HFFc6 (cell line): Measurements from ENCODE around the gene FUT7. TPM values are rescaled to one million over a fixed set of nuclear protein-coding genes. Genes with fewer than 3 reads are reported as not detected.

ENCODE experiments used
- DNase-seq: peaks from one replicate; pipeline ENCODE4 v3.0.0-alpha.2; 2018
- H3K27ac Mint-ChIP-seq: 2 replicates; pipeline ENCODE4 v1.8.0; 2020; ENCODE audit warnings: mild to moderate bottlenecking, mixed read lengths
- H3K27me3 Mint-ChIP-seq: 2 replicates; pipeline ENCODE4 v1.8.0; 2021; ENCODE audit warnings: mild to moderate bottlenecking, moderate library complexity, mixed read lengths; ENCODE audit not compliant: insufficient read depth
- H3K36me3 Mint-ChIP-seq: 2 replicates; pipeline ENCODE4 v1.8.0; 2021; ENCODE audit warnings: low read depth, mixed read lengths
- H3K4me1 Mint-ChIP-seq: 2 replicates; pipeline ENCODE4 v1.8.0; 2020; ENCODE audit warnings: low read depth, mixed read lengths
- H3K4me3 Mint-ChIP-seq: 2 replicates; pipeline ENCODE4 v1.8.0; 2020; ENCODE audit warnings: mild to moderate bottlenecking, moderate library complexity, mixed read lengths
- H3K9me3 Mint-ChIP-seq: 2 replicates; pipeline ENCODE4 v1.8.0; 2020; ENCODE audit warnings: mild to moderate bottlenecking, mixed read lengths
- CTCF ChIP-seq: fragments of 200-600 bp; sonication (generic); IDR thresholded peaks from 2 replicates; pipeline ENCODE4 v1.5.0; 2021; ENCODE audit warnings: antibody characterized with exemption, mild to moderate bottlenecking
- total RNA-seq, 6 experiments: library from RNA; stranded (reverse); fragmentation: NEBNext Ultra II Directional; extraction: Animal tissue kit (Norgen Biotek cat#: 25700); gene quantifications; 2 replicates in 1 of 6; 3 replicates in 5 of 6; pipeline ENCODE4 v1.2.3, GENCODE V29; 2021

Gene FUT7
- total RNA-seq, 6 experiments from 2014 or later, result not detected

GRCh38 chr9:137000177-137000930 is 31.5 kb downstream of the FUT7 start:
- Mint-ChIP-seq H3K4me3 (peak overlapping the region; percentile 42; the same call in 1 of the 2 replicates), H3K27me3 (no peaks in the 10 kb centered on the region; the same call in 1 of the 2 replicates), H3K36me3 (no peaks in the 10 kb centered on the region), H3K4me1 (peaks cover 32% of the 10 kb centered on the region), H3K9me3 (no peaks in the 10 kb centered on the region; the same call in 1 of the 2 replicates), H3K27ac (peak overlapping the region; percentile 75)
- DNase-seq, result peak; percentile 63
- TF ChIP-seq CTCF, result no peak

DNA sequence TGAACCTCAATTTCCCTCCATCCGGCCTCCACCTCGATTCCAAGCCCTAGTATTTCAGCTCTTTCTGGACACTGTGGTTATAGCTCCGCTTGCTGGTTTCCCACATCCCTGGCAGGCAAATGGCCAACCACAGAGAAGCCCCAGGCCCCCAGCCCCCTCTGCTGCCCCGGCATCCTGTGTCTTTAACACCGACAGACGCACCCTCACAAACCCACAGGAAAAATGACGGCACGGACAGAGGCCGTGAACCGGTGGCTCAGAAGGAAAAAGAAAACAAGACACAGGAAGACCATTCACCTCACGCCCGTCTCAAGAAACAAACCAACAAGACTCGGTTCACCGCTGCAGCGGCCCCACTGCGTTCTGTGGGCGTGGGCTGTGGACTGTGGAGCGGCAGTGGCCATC is 34.1 kb downstream of the FUT7 start:
- no peak for TF ChIP-seq CTCF
- DNase-seq, result no peak
- Mint-ChIP-seq H3K27me3 (no peaks in the 10 kb centered on the region; the same call in 1 of the 2 replicates), H3K9me3 (no peaks in the 10 kb centered on the region), H3K4me3 (no peak overlapping the region), H3K36me3 (no peaks in the 10 kb centered on the region), H3K4me1 (peaks cover 32% of the 10 kb centered on the region), H3K27ac (no peak overlapping the region; the same call in 1 of the 2 replicates)

DNA sequence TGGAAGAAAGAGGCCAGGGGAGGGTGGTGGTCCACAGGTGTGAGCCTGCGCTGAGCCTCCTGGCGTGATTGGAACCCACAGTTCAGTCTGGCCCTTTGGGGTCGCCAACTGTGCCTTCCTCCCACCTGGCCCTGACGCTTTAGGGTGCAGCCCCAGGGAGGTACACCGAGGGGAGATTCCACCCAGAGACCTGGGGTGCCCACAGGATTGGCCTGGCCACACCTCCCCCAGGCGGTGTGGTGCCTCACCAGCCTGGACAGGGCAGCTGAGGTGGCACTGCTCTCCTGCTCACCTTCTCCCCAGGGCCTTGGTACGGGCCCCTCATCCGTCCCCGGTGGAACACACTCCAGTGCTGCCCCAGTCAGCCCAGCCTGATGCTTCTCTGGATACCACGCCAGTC is 34.5 kb downstream of the FUT7 start:
- TF ChIP-seq CTCF, result no peak
- Mint-ChIP-seq H3K4me3 (no peak overlapping the region), H3K9me3 (no peaks in the 10 kb centered on the region), H3K36me3 (no peaks in the 10 kb centered on the region), H3K4me1 (peaks cover 32% of the 10 kb centered on the region), H3K27me3 (no peaks in the 10 kb centered on the region; the same call in 1 of the 2 replicates), H3K27ac (no peak overlapping the region)
- no peak for DNase-seq

- Mint-ChIP-seq H3K36me3 (no peaks in the 10 kb centered on the region), H3K4me3 (peak within 1 kb of the TSS; percentile 46), H3K27me3 (no peaks in the 10 kb centered on the region; the same call in 1 of the 2 replicates), H3K27ac (peak within 1 kb of the TSS; percentile 36), H3K9me3 (no peaks in the 10 kb centered on the region; the same call in 1 of the 2 replicates), H3K4me1 (peaks cover 32% of the 10 kb centered on the region)
- no peak for TF ChIP-seq CTCF
- DNase-seq, result no peak
Observed at GRCh38 chr9:136996361-136997292, 35.3 kb downstream of the FUT7 start, which contains the start of gene CLIC3. TSS of gene CLIC3 (minus strand) at chr9:136996568. CDS start at chr9:136996543, 25 bp downstream.

DNA sequence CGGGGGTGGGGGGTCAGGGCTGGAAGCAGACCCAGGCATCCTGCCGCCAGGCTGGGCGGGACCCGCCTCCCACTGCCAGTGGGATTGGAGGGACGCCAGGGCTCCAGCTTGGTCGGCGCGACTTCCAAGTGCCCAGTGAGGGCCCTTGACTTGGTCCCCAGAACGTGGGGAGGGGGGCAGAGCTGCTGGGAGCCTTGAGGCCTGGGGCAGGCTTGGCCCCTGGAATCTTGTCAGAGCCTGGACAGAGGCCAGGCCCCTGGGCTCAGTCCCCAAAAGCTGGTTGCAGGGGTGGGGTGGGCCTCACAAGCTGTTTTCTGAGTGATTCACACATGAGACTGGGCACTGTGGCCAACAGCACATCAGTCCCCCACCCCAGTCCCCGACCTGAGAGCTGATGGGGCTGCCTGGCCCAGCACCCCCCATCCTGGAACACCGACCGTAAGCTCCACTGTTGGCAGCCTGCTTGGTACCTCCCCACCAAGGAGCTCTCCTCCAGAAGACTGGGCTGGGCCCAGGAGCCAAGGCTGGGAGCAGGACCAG is 36.0 kb downstream of the FUT7 start:
- DNase-seq, result peak; percentile 9
- H3K27me3 Mint-ChIP-seq, result peaks cover 2% of the 10 kb centered on the region
- H3K9me3 Mint-ChIP-seq, result peaks cover under 1% of the 10 kb centered on the region; the same call in 1 of the 2 replicates
- H3K36me3 Mint-ChIP-seq, result peaks cover under 1% of the 10 kb centered on the region; the same call in 1 of the 2 replicates
- H3K4me1 Mint-ChIP-seq, result peaks cover 32% of the 10 kb centered on the region
- peak overlapping the region; percentile 46 for H3K4me3 Mint-ChIP-seq
- TF ChIP-seq CTCF, result no peak
- H3K27ac Mint-ChIP-seq, result peak overlapping the region; percentile 36
